NCI-H146 treated with DMSO at 0.1 percent for 48 hours (cell line): ENCODE results near the gene PPP2R2C.

ENCODE experiments used
- DNase-seq: peaks from one replicate; lab custom pipeline; 2025; ENCODE audit not compliant: unreplicated experiment; lab: John Stamatoyannopoulos, UW

PPP2R2C gene

DNA sequence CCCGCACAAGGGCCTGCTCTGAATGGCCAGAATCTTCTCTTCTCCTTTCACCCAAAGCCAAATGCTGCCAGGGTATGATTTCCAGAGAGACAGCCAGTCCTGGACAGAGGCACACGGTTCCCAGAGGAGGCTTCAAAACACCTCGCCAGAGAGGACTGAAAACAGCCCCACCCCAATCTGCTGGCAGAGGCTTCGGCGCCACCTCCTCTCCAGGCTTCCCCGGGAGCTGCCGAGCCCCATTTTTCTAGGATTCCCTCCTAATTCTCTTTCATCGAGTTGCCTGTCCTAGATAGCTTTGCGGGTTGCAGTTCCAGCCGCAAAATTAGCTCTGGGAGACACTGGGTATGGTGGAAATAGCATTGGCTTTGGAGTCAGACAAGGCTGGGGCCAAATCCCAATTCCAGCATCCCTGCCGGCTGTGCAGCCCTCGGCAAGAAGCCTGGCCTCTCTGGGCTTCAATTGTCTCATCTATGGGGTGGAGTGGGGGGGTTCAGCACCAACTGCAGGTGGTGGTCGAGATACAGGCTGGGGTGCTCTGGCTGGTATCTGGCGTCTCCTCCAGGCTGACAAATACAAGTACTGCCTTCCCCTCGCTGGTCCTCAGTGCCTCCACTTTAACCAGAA, 22.6 kb downstream of the PPP2R2C start:
- DNase-seq, result no peak

GRCh38 chr4:6449335-6449734, 23.1 kb downstream of the PPP2R2C start:
- DNase-seq, result no peak

- no peak for DNase-seq
These were observed 23.8 kb downstream of the PPP2R2C start for GRCh38 chr4:6448476-6449170.

GRCh38 chr4:6447672-6448171, 24.7 kb downstream of the PPP2R2C start:
- DNase-seq, result no peak

GRCh38 chr4:6446538-6447451, 25.6 kb downstream of the PPP2R2C start:
- DNase-seq, result no peak

- no peak for DNase-seq
These were observed 26.3 kb downstream of the PPP2R2C start for GRCh38 chr4:6446130-6446482.

DNA sequence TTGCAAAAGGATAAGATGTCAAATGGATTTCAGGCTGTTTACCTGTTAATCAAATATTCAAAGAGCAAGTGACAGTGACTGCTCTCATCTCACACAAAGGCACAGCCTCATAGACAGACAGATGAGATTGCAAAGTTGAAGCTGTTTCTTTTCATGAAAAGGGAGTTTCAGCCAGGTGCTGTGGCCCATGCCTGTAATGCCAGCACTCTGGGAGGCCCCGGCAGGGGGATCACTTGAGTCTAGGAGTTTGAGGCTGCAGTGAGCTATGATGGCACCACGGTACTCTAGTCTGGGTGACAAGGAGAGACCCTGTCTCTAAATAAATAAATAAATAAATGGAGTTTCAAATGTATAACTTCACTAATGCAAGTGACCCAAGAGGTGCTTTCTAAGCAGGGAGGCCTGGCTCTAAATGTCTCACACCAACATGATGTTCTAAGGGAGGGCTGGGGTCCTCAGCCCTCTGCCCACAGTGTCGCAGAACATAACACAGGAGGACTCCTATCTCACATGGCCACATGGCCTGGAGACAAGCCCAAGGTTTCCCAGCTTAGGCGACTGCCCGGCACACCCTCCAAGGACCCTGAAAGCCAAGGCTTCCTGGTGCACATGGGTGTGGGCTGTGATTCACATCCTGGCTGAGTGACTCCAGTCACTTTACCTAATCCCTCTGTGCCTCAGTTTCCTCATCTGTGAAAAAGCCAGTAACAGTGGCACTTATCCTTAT, 26.8 kb downstream of the PPP2R2C start:
- DNase-seq, result no peak

DNA sequence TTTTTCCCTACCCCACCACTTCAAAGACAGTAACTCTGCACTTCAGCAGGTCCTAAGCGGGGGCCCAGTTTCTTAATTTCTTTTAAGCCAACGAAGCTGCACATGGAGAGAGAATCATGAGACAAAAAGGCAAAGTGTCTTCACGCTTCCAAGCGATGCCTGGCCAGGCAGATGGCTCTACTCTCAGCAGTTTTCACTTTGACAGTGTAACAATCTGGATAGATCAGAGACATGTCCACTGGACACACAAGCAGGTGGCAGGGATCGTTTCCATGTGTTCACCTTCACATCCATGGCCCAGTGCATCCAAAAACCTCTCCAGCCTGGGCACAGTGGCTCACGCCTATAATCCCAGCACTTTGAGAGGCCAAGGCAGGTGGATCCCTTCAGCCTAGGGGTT, 27.8 kb downstream of the PPP2R2C start:
- DNase-seq, result no peak

GRCh38 chr4:6443035-6444023, 29.1 kb downstream of the PPP2R2C start:
- no peak for DNase-seq

DNA sequence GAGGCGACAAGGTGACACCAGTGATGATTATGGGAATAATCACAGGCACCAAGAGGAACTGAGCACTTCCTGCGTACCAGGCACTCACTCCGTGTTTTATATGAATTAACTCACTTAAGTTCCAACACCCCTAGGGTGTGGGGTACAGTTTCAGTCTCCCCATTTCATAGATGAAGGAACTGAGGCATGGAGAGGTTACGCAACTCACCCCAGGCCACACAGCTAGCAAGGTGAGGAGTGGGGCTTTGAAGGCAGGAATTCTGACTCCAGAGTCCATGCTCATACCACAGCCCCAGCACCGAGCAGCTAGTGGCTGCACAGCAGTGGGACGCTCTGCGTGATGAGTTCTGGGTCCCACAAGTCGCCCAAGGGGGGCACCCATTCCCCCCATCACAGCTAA, 29.9 kb downstream of the PPP2R2C start:
- DNase-seq, result no peak

GRCh38 chr4:6441758-6442157, 30.7 kb downstream of the PPP2R2C start:
- no peak for DNase-seq

GRCh38 chr4:6441202-6441582, 31.2 kb downstream of the PPP2R2C start:
- no peak for DNase-seq

DNA sequence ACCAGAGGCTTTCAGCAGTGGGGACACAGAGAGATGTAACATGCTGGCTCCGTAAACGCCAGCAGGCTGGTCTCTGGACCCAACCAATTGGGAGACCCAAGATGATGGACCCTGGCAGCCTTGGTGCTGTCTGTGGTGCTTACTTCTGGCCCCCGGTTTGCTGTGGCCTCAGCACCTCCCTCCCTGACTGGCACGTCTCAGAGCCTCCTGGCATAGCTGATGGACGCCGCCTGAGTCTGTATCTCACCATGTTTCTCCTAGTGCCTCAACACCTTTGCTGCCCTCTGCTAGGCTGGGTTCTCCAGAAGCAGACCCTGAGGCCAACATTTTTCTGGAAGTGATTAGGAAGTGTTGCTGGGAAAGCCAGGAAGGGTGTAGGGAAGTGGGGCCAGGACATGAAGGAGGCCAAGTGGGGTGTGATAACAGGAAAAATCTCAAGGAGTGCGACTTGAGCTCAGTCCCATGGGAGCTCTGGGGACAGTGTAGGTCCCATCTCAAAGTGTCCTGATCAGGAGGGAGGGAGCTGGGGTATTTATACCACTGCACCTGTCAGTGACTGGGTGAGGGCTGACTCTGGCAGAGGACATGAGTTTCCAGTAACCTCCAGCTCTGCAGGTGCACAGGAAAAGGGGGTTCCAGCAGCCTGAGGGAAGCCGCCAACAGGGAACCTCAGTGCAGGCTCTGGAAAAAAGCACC, 31.8 kb downstream of the PPP2R2C start:
- no peak for DNase-seq

DNA sequence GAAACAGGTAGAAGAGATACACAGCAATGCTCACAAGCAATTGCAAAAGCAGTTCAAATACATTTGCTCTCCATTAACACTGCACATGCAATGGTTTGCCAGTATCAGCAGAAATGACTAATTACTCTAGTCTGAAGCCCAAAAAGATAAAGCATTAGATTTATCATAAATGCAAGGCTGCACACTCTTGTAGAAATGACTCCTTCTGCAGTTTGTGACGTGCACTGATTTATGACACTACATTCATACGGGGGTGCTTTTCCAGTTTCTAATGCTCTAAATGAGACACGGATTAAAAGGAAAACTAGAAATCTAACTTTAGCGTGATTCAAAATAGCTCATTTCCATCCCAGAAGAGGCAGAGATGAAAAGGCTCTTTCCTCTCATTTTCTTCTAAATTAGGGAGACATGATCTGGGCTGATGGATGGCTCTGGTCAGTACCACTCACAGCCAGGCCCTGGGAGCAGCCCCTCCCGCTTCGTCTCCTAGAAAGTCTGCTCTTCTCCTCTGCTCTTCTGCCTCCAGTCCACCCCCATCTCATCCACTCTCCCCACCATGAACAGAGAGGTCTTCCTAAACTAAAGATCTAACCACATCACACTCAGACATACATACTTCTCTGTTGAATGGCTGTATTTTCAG, 33.2 kb downstream of the PPP2R2C start:
- no peak for DNase-seq

DNA sequence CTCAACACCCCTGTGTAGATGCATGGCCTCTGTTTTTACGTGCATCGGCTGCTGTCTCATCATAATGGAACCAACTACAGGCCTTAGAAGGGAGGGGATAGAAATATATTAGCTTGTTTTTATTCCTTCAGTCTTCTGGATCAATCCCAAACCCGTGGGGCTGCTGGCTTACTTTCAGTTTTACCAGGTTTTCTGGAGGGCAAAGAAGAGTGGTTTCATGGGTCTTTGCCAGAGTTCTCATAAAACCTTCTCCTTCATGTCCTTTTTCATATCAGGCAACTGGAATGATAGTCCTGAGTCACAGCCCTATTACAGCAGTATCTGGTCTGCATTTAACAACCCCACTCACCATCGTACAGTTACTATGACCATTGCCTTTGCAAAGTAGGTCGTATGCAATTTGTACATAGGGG, 34.6 kb downstream of the PPP2R2C start:
- DNase-seq, result no peak

DNA sequence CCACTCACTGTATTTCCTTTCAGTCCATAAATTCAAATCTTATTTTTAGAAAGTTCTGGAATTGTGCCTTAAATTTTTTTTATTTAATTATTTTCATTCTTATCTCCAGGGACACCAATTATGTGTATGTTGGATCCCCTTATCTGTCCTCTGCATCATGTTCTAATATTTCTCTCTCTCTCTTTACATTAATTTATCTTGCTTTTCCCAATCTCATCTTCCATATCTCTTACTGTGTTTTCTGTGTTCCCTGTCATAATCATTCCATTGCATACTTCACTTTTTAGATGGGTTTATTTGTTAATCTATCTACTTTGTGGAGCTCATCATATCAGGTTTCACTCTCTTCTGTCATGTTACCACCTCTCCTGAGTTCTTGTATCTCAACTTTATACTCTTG, 37.4 kb downstream of the PPP2R2C start:
- DNase-seq, result no peak

DNA sequence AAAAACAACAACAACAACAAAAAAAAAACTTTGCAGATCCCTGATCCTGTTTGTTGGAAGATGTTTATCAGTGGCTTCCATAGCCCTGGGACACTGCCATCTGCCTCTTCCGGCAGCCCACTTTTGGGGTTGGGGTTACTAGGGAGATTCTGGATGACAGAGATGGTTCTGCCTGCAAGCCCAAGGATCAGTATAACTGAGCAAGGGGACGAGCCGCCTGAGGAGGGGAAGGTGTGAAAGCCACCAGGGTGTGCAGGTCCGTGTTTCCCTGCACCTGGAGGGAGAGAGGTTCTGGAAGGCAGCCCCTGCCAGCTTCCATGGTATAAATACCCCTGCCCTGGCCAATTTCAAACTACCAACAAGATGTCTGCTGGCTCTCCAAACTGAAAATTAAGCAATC, 41.5 kb downstream of the PPP2R2C start:
- DNase-seq, result no peak

GRCh38 chr4:6427439-6428090, 44.8 kb downstream of the PPP2R2C start:
- DNase-seq, result no peak
